Stimulated activated CD8-positive, alpha-beta memory T cell treated with anti-CD3 and anti-CD28 coated beads, Interleukin-12 subunit alpha, Interleukin-12 subunit beta, amount 100 ng/mL, for 24 hours (primary cell): ENCODE results near the gene CFAP65.

Experiments
- DNase-seq: peaks from one replicate; pipeline ENCODE4 v3.0.0-alpha.2; 2020; ENCODE audit errors: extremely low read depth

The CFAP65 gene

GRCh38 chr2:219016721-219017120 is 24.6 kb downstream of the CFAP65 start:
- DNase-seq, result no peak

- DNase-seq, result no peak
Observed at GRCh38 chr2:219010873-219011272, 30.4 kb downstream of the CFAP65 start.

- no peak for DNase-seq
Observed at GRCh38 chr2:219010162-219010756, 31.1 kb downstream of the CFAP65 start.

GRCh38 chr2:219009294-219009693 is 32.0 kb downstream of the CFAP65 start:
- no peak for DNase-seq

GRCh38 chr2:219003979-219004378 is 37.3 kb downstream of the CFAP65 start:
- no peak for DNase-seq

- DNase-seq, result no peak
Observed at GRCh38 chr2:219003267-219003634, 38.1 kb downstream of the CFAP65 start.

GRCh38 chr2:219002395-219003266 is 38.7 kb downstream of the CFAP65 start:
- no peak for DNase-seq

- DNase-seq, result no peak
Observed at GRCh38 chr2:219001577-219002394, 39.5 kb downstream of the CFAP65 start.

- no peak for DNase-seq
Observed at GRCh38 chr2:219001100-219001576, 40.2 kb downstream of the CFAP65 start.

- no peak for DNase-seq
Observed at GRCh38 chr2:219000569-219000960, 40.8 kb downstream of the CFAP65 start.

- no peak for DNase-seq
Observed at GRCh38 chr2:218999881-219000568, 41.3 kb downstream of the CFAP65 start.

- DNase-seq, result no peak
Observed at GRCh38 chr2:218999021-218999880, 42.1 kb downstream of the CFAP65 start.

GRCh38 chr2:218998414-218999002 is 42.8 kb downstream of the CFAP65 start:
- no peak for DNase-seq

GRCh38 chr2:218997731-218998130 is 43.6 kb downstream of the CFAP65 start:
- DNase-seq, result no peak

- DNase-seq, result no peak
Observed at GRCh38 chr2:218996937-218997336, 44.4 kb downstream of the CFAP65 start.

- DNase-seq, result peak; percentile 55
Observed at GRCh38 chr2:218995972-218996711, 45.2 kb downstream of the CFAP65 start.

- DNase-seq, result no peak
Observed at GRCh38 chr2:218995561-218995960, 45.8 kb downstream of the CFAP65 start.

- DNase-seq, result no peak
Observed at GRCh38 chr2:218993345-218994315, 47.7 kb downstream of the CFAP65 start, which contains the start of gene CRYBA2. Gene CRYBA2 (minus strand): TSS chr2:218993422. CDS start chr2:218993176, 246 bp downstream.
